ENCODE data around the gene FOXL2NB.

Gene FOXL2NB

DNA sequence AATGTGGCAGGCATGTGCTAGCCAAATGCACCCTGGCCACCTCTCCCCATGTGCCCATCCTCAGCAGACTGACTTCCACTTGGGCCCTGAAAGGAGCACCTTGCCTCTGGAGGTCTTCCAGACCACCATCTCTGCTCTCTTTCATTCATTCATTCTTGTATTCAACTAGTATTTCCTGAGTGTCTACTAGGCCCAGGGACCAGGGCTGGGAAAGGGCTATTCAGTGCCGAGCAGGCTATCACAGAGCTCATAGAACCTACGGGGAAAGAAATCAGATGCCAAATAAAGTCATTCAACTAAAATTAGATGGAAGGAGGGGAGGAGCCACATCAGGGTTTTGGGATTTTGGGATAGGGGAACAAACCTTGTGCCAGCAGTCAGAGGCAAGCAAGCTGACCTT lies 40.2 kb downstream of the FOXL2NB start:
- FAIRE-seq (no peak), DNase-seq (ENCODE audit: insufficient read length, low spot score) (no peak)

GRCh38 chr3:138995706-138996105 lies 48.7 kb downstream of the FOXL2NB start:
- FAIRE-seq, result no peak
- DNase-seq (ENCODE audit: insufficient read length, low spot score), result no peak

Measured in HTR-8/SVneo (cell line).